ENCODE measurements around the gene TPRG1. TPM values are rescaled to one million over a fixed set of nuclear protein-coding genes. Genes with fewer than 3 reads are reported as not detected.

TPRG1 gene
- total RNA-seq, 4 donors from 2014 or later = 1.3 to 3.0 (median 2.5) TPM

DNA sequence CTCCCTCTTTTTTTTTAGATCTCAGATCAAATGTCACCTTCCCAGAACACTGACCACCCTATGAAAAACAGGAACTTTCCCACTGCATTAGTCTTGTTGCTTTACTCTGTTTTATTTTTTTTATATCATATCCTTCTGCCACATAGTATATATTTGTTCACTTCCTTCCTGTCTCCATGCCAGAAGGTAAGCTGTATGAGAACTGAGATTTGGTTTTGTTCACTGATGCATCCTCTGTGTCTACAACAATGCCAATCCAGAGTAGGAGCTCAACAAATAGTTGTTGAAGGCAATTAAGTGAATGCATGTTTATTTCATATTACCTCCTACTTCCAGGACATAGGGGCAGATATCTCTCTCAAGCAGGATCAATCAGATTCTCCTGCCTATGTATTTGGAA lies 114.4 kb downstream of the TPRG1 start:
- no peaks in the 10 kb centered on the region for H3K36me3 ChIP-seq
- H3K4me1 ChIP-seq = no peaks in the 10 kb centered on the region
- no peak overlapping the region for H3K27ac ChIP-seq
- TF ChIP-seq, protein P1, sequence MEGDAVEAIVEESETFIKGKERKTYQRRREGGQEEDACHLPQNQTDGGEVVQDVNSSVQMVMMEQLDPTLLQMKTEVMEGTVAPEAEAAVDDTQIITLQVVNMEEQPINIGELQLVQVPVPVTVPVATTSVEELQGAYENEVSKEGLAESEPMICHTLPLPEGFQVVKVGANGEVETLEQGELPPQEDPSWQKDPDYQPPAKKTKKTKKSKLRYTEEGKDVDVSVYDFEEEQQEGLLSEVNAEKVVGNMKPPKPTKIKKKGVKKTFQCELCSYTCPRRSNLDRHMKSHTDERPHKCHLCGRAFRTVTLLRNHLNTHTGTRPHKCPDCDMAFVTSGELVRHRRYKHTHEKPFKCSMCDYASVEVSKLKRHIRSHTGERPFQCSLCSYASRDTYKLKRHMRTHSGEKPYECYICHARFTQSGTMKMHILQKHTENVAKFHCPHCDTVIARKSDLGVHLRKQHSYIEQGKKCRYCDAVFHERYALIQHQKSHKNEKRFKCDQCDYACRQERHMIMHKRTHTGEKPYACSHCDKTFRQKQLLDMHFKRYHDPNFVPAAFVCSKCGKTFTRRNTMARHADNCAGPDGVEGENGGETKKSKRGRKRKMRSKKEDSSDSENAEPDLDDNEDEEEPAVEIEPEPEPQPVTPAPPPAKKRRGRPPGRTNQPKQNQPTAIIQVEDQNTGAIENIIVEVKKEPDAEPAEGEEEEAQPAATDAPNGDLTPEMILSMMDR (IDR thresholded peaks at IDR 0.05) = no peak
- TF ChIP-seq POLR2A (IDR thresholded peaks at IDR 0.05) = no peak
- TF ChIP-seq EP300 (IDR thresholded peaks at IDR 0.05) = no peak
- no peak for TF ChIP-seq POLR2AphosphoS5 (IDR thresholded peaks at IDR 0.05)
- H3K9me3 ChIP-seq = no peaks in the 10 kb centered on the region
- H3K27me3 ChIP-seq = no peaks in the 10 kb centered on the region
- ATAC-seq = no peak
- H3K4me3 ChIP-seq = no peak overlapping the region

DNA sequence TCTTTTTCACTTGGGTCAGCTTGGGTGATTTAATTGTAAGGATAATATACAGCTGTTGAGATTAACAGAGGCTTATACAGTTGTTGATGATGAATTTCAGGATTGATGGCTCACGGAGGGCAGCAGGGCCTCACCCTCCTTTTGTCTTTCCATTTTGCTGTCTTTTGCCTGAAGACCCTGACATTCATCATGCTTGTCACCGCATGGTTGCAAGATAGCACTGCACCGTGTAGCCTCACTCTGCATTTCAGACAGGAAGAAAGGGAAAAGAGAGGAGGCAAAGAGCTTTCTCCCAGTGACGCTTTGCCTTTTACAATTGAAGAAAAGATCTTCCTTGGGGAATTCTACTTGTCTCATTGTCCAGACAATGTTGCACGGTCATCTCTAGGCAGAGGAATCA lies 115.1 kb downstream of the TPRG1 start:
- no peak for TF ChIP-seq POLR2A (IDR thresholded peaks at IDR 0.05)
- TF ChIP-seq EP300 (IDR thresholded peaks at IDR 0.05) = no peak
- TF ChIP-seq POLR2AphosphoS5 (IDR thresholded peaks at IDR 0.05) = no peak
- TF ChIP-seq, protein P1 (IDR thresholded peaks at IDR 0.05) = no peak
- Histone ChIP-seq H3K27me3 (no peaks in the 10 kb centered on the region), H3K9me3 (no peaks in the 10 kb centered on the region), H3K36me3 (no peaks in the 10 kb centered on the region), H3K4me1 (no peaks in the 10 kb centered on the region), H3K27ac (no peak overlapping the region), H3K4me3 (no peak overlapping the region)
- 64 to 77% methylated on average over 4 to 5 of the region's 5 CpGs for WGBS, 2 donors (ENCODE audit: low coverage in 1 of 2)
- no peak for ATAC-seq

DNA sequence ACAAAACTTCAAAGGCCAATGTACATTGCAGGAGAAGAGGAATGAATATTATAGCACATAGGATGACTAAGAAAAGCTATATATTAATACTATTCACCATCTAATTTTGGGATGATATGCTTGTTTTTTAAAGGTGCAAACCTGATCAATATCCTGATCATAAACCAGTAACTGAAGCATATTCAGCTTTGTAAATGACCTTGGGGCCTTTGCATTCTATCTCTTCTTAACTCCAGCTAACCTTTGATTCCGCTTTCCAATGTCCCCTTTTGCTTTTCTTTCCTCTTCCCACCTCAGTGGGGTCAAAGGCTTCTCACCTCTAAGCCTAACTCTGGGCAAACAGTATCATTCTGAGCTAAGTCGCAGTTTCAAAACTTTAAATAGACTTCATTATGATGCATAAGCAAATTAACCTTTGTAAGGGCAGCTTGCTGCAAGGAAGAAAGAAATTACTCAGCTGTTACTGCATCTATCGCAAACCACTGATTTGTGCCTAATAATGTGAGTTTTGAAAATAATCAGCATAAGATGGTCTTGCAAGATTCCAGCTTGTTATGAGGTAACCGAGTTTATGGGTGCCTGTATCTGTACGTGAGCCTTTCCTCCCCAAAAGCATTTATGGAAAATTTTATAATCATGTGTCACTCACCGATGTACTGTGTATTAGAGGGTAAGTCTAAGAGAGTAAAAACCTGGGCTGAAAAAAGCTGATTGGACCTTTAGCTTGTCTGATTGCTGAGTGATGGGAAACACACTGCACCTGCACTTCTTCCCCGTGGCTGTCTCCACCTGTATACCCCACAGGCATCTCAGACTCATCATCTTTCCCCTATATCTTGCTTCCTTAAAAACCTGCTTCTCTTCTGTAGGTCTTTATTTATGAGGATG lies 116.8 kb downstream of the TPRG1 start:
- no peaks in the 10 kb centered on the region for H3K4me1 ChIP-seq
- no peaks in the 10 kb centered on the region for H3K9me3 ChIP-seq
- H3K36me3 ChIP-seq = no peaks in the 10 kb centered on the region
- WGBS, 2 donors (ENCODE audit: low coverage in 1 of 2) = 51 to 59% methylated on average over 7 of the region's 7 CpGs
- no peak overlapping the region for H3K4me3 ChIP-seq
- no peaks in the 10 kb centered on the region for H3K27me3 ChIP-seq
- ATAC-seq = no peak
- TF ChIP-seq, protein P1 (IDR thresholded peaks at IDR 0.05) = no peak
- TF ChIP-seq EP300 (IDR thresholded peaks at IDR 0.05) (no peak), POLR2AphosphoS5 (IDR thresholded peaks at IDR 0.05) (no peak), POLR2A (IDR thresholded peaks at IDR 0.05) (no peak)
- no peak overlapping the region for H3K27ac ChIP-seq

DNA sequence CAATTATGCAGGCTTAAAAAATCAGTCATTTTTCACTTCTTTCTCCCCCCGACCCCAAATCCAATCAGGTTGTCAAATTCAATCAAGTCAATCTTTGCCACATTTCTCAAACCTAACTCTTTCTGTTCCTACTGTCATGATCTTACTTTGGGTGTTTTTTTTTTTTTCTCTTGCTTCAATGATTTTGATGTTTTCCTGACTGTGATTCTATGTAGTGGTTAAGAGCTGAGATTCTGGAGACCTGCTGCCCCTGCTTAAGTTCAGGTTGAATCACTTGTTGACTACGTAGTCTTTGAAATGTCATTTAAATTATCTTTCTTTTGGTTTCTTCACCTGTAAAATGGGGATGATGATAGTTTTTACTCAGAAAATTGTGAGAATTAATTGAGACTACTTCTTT lies 117.5 kb downstream of the TPRG1 start:
- Histone ChIP-seq H3K36me3 (no peaks in the 10 kb centered on the region), H3K27ac (no peak overlapping the region), H3K4me3 (no peak overlapping the region), H3K9me3 (no peaks in the 10 kb centered on the region), H3K4me1 (no peaks in the 10 kb centered on the region), H3K27me3 (no peaks in the 10 kb centered on the region)
- no peak for ATAC-seq
- TF ChIP-seq, protein P1 (IDR thresholded peaks at IDR 0.05) = no peak
- TF ChIP-seq POLR2AphosphoS5 (IDR thresholded peaks at IDR 0.05) = no peak
- no peak for TF ChIP-seq POLR2A (IDR thresholded peaks at IDR 0.05)
- TF ChIP-seq EP300 (IDR thresholded peaks at IDR 0.05) = no peak
- 77 to 100% methylated on average over 1 to 2 of the region's 2 CpGs for WGBS, 2 donors (ENCODE audit: low coverage in 1 of 2)

Measured in gastroesophageal sphincter (tissue), 4 donors.